Activated effector memory CD4-positive, alpha-beta T cell treated with anti-CD3 and anti-CD28 coated beads, Interleukin-2, amount 50 U/mL, for 16 hours (primary cell): ENCODE measurements around the gene GPRC5D.
A peak's percentile ranks its signal among the peaks of the same experiment; 100 is the strongest.

Experiments
- DNase-seq: peaks from one replicate; pipeline ENCODE4 v3.0.0-alpha.2; 2020

GPRC5D gene

GRCh38 chr12:12903642-12904609, 48.0 kb downstream of the GPRC5D start:
- no peak for DNase-seq

GRCh38 chr12:12902036-12902435, 49.9 kb downstream of the GPRC5D start:
- no peak for DNase-seq

- DNase-seq: no peak
Observed at GRCh38 chr12:12901158-12901791, 50.7 kb downstream of the GPRC5D start.

- no peak for DNase-seq
Observed at GRCh38 chr12:12900786-12901157, 51.2 kb downstream of the GPRC5D start.

- DNase-seq: peak; percentile 65
Observed at GRCh38 chr12:12899530-12900380, 52.2 kb downstream of the GPRC5D start.

GRCh38 chr12:12898911-12899511, 53.0 kb downstream of the GPRC5D start:
- DNase-seq: no peak

- DNase-seq: no peak
Observed at GRCh38 chr12:12898136-12898717, 53.7 kb downstream of the GPRC5D start.

GRCh38 chr12:12897302-12897701, 54.7 kb downstream of the GPRC5D start:
- no peak for DNase-seq

GRCh38 chr12:12896260-12896659, 55.7 kb downstream of the GPRC5D start:
- DNase-seq: no peak

GRCh38 chr12:12893438-12893837, 58.5 kb downstream of the GPRC5D start:
- DNase-seq: no peak

- no peak for DNase-seq
Observed at GRCh38 chr12:12892681-12893141, 59.3 kb downstream of the GPRC5D start.

GRCh38 chr12:12891881-12892355, 60.1 kb downstream of the GPRC5D start:
- no peak for DNase-seq

GRCh38 chr12:12891080-12891880, 60.7 kb downstream of the GPRC5D start, which contains the start of gene GPRC5A:
GPRC5A (plus strand) TSS chr12:12891562; CDS start chr12:12908250, 16,688 bp downstream.
- DNase-seq: peak; percentile 68
